HG03575 (cell line): ENCODE measurements around the gene LIG3.
"Not testable (repeated sequence)": the region's sequence is repeated elsewhere in the genome, so short reads cannot be mapped to it uniquely, and the experiment has no call there.

Source experiments
- ATAC-seq: cut with Tn5 transposase; IDR thresholded peaks from one replicate; pipeline ENCODE4 v1.9.1; 2021; ENCODE audit not compliant: unreplicated experiment, insufficient number of reproducible peaks, low FRiP score; ENCODE audit errors: extremely low read depth

LIG3 gene

DNA sequence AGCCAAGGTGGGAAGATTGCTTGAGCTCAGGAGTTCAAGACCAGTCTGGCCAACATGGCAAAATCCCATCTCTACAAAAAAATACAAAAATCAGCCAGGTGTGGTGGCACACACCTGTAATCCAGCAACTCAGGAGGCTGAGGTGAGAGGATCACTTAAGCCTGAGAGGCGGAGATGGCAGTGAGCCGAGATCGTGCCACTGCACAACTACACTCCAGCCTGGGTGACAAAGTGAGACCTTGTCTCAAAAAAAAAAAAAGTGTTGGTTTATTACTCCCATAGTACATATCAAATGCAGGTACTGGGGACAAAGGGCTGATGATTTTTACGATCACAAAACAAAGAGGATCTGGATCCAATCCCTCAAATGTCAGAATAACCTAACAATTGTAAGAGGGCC is 47.8 kb downstream of the LIG3 start:
- not testable (repeated sequence) for ATAC-seq

DNA sequence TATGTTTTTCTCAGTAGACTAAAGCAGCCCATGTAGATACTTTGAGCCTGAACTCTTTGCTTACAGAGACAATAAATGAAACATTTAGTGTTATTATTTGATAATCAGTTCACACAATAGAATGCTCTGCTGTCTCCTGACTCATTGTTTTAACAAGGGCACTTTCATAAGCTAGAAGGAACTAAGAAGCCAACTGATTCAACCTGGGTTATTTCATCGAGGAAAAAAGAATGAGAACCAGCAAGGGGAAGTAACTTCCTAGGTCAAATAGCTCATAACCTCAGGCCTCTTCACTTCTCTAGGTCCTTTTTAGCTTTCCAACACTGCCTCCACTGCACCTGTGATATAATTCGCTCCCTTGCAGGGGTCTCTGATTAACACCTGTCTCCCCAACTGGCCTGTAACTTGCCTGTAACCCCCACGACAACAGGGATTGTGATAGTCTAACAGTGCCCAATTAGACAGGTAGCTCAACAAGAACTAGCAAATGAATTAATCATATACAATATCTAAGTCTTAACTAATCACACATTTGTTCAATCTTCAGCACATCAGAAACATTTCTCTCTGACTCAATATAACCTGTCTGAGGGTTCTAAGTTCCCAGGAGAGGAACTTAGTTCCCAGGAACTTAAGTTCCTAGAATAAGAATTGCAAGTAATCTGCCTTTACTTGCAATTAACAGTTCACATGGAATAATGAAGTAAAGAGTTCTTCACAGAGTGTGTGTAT is 48.4 kb downstream of the LIG3 start:
- ATAC-seq, result no peak

DNA sequence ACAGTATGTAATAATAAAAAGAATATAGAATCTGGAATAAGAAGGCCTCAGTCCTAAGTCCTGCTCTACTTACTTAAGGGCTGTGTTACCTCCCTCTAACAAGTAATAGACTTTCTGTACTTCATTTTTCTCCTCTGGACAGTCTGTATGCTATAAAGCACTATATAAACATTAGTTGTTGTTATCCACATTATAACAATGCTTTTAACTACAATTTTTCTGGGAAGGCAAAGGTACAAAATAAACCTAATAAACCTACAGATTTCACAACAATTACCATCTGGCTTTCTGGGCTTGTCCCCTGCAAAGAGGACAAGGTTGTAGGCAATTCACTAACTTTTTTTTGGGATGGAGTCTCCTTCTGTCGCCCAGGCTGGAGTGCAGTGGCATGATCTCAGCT is 50.5 kb downstream of the LIG3 start:
- ATAC-seq, result no peak

DNA sequence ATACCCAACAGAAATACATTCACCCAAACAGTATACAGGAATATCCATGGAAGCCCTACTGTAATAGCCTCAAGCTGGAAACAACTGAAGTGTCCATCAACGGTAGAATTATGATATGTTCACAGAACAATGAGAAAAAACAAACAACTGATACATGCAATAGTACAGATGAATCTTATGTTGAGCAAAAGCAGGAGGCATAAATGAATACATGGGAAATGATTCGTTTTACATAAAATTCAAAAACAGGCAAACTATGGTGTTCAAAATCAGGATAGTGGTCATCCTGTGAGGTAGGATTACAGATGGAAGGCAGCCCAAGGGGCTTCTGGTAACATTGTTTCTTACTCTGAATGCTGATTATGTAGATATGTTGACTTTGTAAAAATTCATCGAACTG is 58.1 kb downstream of the LIG3 start:
- ATAC-seq, result no peak

DNA sequence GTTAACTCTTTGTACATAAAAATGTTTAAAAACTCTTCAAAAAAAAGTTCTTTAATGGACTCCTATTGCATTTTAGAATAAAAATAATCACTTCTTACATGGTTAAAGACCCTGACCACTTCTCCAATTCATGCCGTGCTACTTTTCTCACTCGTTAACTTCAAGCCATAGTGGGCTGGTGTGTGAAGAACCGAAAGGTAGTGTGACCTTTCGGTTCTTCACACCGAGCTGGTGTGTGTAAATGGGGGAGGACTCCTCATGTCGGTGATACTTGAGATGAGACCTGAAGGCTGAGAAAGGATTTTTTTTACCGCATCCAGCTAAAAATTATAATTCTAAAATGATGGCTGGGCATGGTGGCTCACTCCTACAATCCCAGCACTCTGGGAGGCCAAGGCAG is 61.1 kb downstream of the LIG3 start:
- no peak for ATAC-seq

DNA sequence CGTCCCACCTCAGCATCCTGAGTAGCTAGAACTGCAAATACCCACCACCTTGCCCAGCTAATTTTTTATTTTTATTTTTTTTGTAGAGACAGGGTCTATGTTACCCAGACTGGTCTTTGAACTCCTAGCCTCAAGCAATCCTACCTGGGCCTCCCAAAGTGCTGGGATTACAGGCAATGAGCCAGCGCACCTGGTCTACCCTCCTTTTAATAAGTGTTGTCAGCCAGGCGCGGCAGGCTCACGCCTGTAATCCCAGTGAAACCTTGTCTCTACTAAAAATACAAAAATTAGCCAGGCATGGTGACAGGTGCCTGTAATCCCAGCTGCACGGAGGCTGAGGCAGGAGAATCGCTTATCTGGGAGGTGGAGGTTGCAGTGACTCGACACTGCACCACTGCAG is 63.9 kb downstream of the LIG3 start:
- ATAC-seq, result no peak

DNA sequence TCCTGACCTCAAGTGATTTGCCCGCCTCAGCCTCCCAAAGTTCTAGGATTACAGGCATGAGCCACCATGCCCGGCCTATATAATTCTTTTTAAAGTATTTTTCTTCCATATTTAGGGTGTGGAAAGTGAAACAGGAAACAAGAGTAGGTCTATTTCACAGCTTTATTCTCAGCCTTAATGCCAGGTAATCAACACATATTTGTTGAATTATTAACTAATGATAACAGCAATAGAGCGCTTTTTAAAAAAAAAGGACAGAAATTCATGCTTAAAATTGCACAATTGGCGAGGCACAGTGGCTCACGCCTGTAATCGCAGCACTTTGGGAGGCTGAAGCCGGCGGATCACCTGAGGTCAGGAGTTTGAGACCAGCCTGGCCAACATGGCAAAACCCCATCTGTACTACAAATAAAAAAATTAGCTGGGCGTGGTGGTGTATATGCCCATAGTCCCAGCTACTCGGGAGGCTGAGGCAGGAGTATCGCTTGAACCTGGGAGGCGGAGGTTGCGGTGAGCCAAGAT is 65.2 kb downstream of the LIG3 start:
- not testable (repeated sequence) for ATAC-seq

DNA sequence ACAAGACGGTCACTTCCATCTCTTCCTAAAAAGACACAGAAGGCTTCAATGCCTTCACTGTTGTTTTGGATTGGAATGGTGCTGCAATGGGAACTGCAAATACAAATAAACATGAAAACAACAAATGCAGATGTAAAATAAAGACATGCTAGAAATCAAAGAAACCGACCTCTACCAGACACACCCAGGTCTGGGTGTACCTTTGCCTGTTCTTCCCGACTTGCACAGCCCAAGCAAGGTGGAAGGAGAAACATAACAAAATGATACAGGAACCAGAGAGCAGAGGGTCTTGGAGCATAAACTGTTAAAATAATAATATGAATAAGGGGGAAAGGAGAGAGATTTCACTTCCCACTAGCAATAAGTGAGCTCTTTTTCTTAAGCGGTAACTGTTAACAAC is 65.9 kb downstream of the LIG3 start:
- ATAC-seq, result no peak

DNA sequence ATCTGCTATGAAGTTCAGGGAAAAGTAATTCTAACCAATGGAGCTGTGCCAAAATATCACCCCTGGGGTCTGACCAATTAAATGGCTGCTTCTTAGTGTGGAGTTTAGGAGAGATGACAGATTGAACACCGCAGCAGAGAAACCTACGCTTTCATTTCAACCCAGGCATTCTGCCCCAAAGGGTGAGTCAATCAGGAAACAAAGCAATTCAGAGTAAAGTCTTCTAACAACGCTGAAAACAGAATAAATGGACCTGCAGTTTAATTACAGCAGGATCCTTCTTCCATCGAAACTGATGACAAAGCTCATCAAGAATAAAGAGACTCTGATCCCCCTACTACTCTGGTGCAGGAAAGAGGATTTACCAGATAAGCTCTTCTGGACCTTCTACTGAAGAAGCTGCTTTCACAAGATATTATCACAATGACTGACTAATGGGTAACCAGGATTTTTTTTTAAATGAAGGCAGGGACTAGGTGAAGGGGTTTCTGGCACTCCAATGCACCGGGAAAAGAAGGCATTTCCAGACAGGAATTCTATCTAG is 66.5 kb downstream of the LIG3 start:
- ATAC-seq, result peak; percentile 44

DNA sequence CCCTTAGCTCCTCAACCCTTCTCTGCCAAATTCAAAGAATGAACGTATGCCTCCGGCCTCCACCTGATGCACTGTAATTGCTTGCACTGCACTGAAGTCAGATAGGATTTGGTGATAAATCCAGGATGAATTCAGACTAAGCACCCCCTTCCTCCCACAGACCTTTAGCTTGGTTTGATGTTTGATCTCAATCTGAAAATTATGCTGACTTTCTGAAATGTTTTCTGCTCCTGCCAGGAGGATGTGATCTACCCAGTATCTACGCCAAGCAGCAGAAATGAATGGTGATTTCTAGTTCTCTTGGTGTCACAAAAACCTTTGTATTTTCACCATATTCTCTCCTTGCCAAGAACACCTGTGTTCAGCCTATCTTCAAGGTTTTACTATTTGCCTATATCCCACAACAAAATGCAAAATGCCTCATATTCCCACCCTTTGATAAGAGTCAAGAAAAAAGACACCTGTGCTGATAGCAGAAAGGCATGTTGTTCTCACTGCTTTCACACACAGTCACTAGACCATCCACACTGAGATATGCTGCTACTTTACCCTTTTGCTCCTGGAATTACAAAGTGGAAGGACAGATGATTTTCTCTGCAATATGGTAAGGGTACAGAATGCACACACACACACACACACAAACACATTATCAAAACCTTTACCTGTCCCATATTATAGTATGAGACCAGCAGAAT is 68.5 kb downstream of the LIG3 start:
- ATAC-seq, result no peak

DNA sequence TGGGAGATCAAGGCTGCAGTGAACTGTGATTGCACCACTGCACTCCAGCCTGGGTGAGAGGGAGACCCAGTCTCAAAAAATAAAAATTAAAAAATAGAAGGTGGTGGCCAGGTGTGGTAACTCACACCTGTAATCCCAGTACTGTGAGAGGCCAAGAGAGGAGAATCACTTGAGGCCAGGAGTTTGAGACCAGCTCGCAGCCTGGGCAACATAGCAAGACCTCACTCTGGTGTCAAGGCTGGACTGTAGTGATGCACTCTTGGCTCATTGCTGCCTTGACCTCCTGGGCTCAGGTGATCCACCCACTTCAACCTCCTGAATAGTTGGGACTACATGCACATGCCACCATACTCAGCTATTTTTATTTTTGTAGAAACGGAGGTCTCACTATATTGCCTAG is 69.9 kb downstream of the LIG3 start:
- ATAC-seq, result no peak

DNA sequence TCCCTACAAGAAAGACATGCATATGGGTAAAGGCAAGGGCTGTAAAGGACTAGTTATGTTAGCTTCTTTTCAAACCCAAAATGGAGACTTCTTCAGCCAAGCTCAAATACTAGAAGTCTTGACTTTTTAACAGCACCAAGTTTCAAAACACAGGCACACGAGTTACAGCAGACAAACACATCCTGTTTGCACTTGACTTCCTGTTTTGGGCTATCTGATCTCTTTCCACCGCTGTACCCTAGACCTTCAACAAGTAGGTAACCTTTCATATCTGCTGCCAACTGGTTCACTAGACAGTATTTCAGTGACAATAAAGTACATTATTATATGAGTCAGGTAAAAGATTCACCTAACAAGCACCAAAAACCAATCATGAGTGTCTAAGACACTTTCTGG is 70.9 kb downstream of the LIG3 start:
- ATAC-seq, result no peak

DNA sequence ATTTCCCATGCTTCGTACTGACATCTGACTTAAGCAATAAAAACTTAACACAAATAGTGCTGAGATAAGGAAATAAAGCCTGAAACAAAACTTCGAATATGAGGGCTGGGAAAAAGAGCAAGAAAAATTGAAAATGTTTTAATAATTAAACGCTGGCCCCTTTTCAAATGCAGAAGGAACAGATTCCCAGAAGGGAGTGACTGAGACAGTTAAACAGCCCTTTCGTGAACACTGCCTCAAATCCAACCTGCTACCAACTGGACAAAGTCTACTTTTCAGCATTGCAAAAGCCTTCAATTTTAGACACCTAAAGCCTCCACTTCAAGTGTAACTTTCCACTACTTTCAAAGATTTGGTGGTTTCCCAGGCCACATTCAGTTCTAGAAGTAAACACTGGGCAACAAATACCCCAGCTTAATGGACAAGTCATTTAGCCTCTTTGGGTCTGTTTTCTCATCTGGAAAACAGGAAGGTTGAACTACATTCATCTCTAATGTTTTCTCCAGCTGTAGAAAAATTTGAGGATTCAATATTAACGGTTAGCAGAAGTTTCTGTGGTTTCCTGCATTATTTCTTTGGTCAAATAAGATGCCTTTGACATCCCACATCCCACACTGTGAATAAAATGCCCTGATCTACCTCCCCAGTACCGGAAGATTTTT is 71.4 kb downstream of the LIG3 start:
- ATAC-seq, result no peak

DNA sequence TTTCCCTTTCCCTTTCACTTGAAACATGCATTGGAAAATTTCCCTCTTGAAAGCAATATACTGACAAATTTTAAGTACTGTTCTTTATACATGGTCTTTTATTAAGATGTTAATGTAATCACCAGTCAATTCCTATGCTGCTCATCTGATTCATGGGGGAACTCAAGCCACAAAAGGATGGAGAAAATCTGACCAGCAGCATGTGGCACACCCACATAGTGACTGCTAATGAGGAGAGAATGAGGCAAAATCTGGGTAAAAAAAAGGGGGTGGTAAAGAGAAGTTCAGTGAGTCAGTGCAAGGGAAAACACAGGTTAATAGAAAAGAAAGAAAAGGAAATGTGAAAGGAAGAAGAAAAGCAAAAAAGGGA is 71.9 kb downstream of the LIG3 start:
- ATAC-seq, result no peak

DNA sequence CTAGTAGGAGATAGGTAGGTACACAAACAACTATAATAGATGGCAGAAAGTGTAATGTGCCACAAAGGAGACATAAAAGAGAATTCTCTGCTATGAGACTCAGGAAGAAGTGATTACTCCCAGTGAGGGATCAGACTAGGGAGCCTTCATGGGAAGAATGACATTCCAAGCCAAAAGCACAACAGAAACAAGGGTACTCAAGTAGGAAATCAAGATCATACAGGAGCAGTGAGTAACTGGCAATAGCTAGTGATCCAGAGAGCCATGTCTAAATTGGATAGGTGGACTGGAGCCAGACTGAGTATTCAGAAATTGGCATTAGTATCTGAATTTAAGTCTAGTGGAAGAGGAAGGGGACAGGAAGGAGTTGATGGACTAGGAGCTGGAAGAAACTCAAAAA is 72.5 kb downstream of the LIG3 start:
- ATAC-seq, result no peak

DNA sequence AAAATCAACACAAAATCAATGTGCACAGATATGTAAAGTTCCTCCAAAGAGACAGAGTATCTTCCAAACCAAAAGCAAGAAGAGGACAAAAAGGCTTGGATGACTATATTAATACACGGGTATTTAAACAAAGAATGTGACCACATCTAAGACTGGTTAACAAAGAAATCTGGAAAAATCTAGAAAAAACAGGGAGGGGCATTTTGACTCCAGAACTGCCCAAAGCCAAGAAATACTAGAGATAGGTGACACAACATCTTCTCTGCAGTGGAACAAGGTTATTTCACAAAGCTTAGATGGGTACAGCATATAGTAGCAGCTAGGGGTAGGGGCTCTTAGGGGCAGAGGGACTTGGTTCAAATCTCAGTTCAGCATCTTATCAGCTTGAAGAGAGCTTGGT is 72.9 kb downstream of the LIG3 start:
- no peak for ATAC-seq

DNA sequence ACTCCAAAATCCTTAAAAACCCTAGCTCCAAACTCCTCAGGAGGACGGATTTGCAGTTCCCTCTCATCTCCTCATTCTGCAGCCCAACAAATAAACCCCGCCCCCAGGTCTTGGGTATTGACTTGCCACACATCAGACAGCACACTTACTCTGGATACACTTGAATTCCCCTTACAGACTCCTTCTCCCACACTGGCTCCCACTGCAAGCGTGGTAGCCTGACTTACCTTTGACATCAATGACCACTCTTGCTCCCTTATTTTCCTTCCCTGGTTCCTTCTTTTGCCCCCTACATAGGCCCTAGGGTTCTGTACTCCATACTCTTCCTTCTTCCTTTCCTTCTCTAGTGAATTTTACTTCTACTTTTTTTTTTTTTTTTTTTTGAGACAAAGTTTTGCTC is 75.7 kb downstream of the LIG3 start:
- no peak for ATAC-seq

DNA sequence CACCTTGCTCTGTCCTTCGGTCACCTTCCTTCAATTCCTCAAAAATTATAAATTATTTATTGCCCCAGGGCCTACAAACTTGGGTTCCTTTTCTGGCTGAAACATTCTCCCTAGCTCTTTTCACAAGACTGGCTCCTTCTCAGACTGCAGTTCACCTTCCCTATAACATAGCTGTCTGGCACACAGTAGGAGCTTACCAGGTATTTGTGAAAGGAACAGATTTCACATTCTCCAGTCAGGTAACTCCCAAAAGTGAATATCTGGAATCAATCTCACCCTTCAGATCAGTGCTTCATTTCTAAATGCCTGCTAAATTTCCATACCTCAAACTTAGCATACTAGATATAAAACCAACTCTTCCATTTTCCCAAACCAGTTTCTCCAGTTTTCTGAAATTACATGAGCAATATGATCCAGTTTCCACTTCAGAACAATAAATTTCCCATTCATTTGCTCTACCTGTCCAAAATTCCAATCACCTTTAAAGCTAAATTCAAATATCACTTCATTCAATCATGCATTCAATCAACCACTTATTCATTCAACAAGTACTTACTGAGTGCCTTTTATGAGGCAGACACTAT is 77.1 kb downstream of the LIG3 start:
- ATAC-seq, result no peak
